Stimulated activated naive B cell treated with anti-CD40 and anti-IgM and Interleukin-4, amounts not matched to agents 10 μg/mL and 1 μg/mL and 100 μg/mL, for 72 hours (primary cell): Measurements from ENCODE around the gene BSCL2.
"Not testable (repeated sequence)": the region's sequence is repeated elsewhere in the genome, so short reads cannot be mapped to it uniquely, and the experiment has no call there.

Source experiments
- ATAC-seq, 2 donors: fragments of 150-1000 bp; cut with Tn5 transposase; replicated peaks; 2 replicates each; pipeline ENCODE4 v1.10.0; 2021; ENCODE audit warnings: moderate library complexity in 1 of 2
- DNase-seq: peaks from one replicate; pipeline ENCODE4 v3.0.0; 2021
- H3K27ac Mint-ChIP-seq: one replicate; pipeline ENCODE4 v1.8.0; 2022; ENCODE audit warnings: mild to moderate bottlenecking, mixed read lengths
- H3K27me3 Mint-ChIP-seq, 2 donors: one replicate each; pipeline ENCODE4 v1.8.0; 2022; ENCODE audit warnings: mixed read lengths in 2 of 2
- H3K36me3 Mint-ChIP-seq, 2 donors: one replicate each; pipeline ENCODE4 v1.8.0; 2022; ENCODE audit warnings: mixed read lengths in 2 of 2, mild to moderate bottlenecking in 1 of 2
- H3K4me1 Mint-ChIP-seq, 2 donors: one replicate each; pipeline ENCODE4 v1.8.0; 2022; ENCODE audit warnings: mixed read lengths in 2 of 2, mild to moderate bottlenecking in 1 of 2
- H3K4me3 Mint-ChIP-seq, 2 donors: one replicate each; pipeline ENCODE4 v1.8.0; 2022; ENCODE audit warnings: mild to moderate bottlenecking in 2 of 2, mixed read lengths in 2 of 2, moderate library complexity in 1 of 2
- H3K9me3 Mint-ChIP-seq, 2 donors: one replicate each; pipeline ENCODE4 v1.8.0; 2022; ENCODE audit warnings: mixed read lengths in 2 of 2, mild to moderate bottlenecking in 1 of 2

Gene BSCL2

GRCh38 chr11:62687508-62688396, 19.5 kb downstream of the BSCL2 start:
- DNase-seq (no peak), ATAC-seq (peak; percentile 27 to 34)
- Mint-ChIP-seq H3K27ac (no peak overlapping the region), H3K27me3 (peaks cover 4 to 23% of the 10 kb centered on the region in 2 donors), H3K4me3 (peak overlapping the region in 1 of 2 donors; percentile 32), H3K9me3 (no peaks in the 10 kb centered on the region), H3K4me1 (no peaks in the 10 kb centered on the region), H3K36me3 (peaks cover 25 to 29% of the 10 kb centered on the region in 2 donors)

- Mint-ChIP-seq H3K27ac (no peak overlapping the region), H3K36me3 (peaks cover 11 to 12% of the 10 kb centered on the region in 2 donors), H3K27me3 (peaks cover 0 to 4% of the 10 kb centered on the region in 2 donors), H3K4me1 (peaks cover 18 to 25% of the 10 kb centered on the region in 2 donors), H3K9me3 (no peaks in the 10 kb centered on the region), H3K4me3 (no peak overlapping the region)
- DNase-seq: no peak
- ATAC-seq: no peak
Measured at GRCh38 chr11:62682518-62682917, 24.7 kb downstream of the BSCL2 start.

- Mint-ChIP-seq H3K4me1 (peaks cover 23 to 36% of the 10 kb centered on the region in 2 donors), H3K27ac (peak overlapping the region; percentile 25), H3K27me3 (no peaks in the 10 kb centered on the region), H3K9me3 (no peaks in the 10 kb centered on the region), H3K4me3 (peak overlapping the region; percentile 19 to 32), H3K36me3 (peaks cover 19 to 26% of the 10 kb centered on the region in 2 donors)
- ATAC-seq (peak; percentile 75 to 77), DNase-seq (peak; percentile 26)
Measured at GRCh38 chr11:62680825-62681240, 26.4 kb downstream of the BSCL2 start.

GRCh38 chr11:62678770-62679696, 28.2 kb downstream of the BSCL2 start, which contains the start of gene UBXN1:
TSS of gene UBXN1 (minus strand) at chr11:62679073. CDS start at chr11:62678923, 150 bp downstream.
- DNase-seq: peak; percentile 87
- H3K36me3 Mint-ChIP-seq: peaks cover 23 to 31% of the 10 kb centered on the region in 2 donors
- H3K27me3 Mint-ChIP-seq: no peaks in the 10 kb centered on the region
- peak within 1 kb of the TSS; percentile 90 to 96 for H3K4me3 Mint-ChIP-seq
- peak; percentile 88 to 89 for ATAC-seq
- no peaks in the 10 kb centered on the region for H3K9me3 Mint-ChIP-seq
- peaks cover 25 to 37% of the 10 kb centered on the region in 2 donors for H3K4me1 Mint-ChIP-seq
- H3K27ac Mint-ChIP-seq: peak within 1 kb of the TSS; percentile 98

- Mint-ChIP-seq H3K4me1 (peaks cover 28 to 42% of the 10 kb centered on the region in 2 donors), H3K36me3 (peaks cover 25 to 34% of the 10 kb centered on the region in 2 donors), H3K9me3 (no peaks in the 10 kb centered on the region), H3K4me3 (peak overlapping the region; percentile 90 to 96), H3K27me3 (no peaks in the 10 kb centered on the region), H3K27ac (peak overlapping the region; percentile 98)
- DNase-seq: no peak
- no peak for ATAC-seq
Measured at GRCh38 chr11:62678433-62678769, 28.8 kb downstream of the BSCL2 start.

GRCh38 chr11:62677714-62678113, 29.5 kb downstream of the BSCL2 start:
- no peak for DNase-seq
- H3K4me3 Mint-ChIP-seq: peak overlapping the region; percentile 90 to 96
- peaks cover 25 to 34% of the 10 kb centered on the region in 2 donors for H3K36me3 Mint-ChIP-seq
- peaks cover 28 to 46% of the 10 kb centered on the region in 2 donors for H3K4me1 Mint-ChIP-seq
- ATAC-seq: no peak
- H3K27ac Mint-ChIP-seq: peak overlapping the region; percentile 98
- no peaks in the 10 kb centered on the region for H3K9me3 Mint-ChIP-seq
- H3K27me3 Mint-ChIP-seq: no peaks in the 10 kb centered on the region

GRCh38 chr11:62677156-62677555, 30.1 kb downstream of the BSCL2 start:
- H3K9me3 Mint-ChIP-seq: no peaks in the 10 kb centered on the region
- H3K27me3 Mint-ChIP-seq: no peaks in the 10 kb centered on the region
- peak overlapping the region; percentile 25 for H3K27ac Mint-ChIP-seq
- ATAC-seq: no peak
- DNase-seq: no peak
- H3K4me3 Mint-ChIP-seq: peak overlapping the region; percentile 49 to 96
- peaks cover 26 to 36% of the 10 kb centered on the region in 2 donors for H3K36me3 Mint-ChIP-seq
- peaks cover 29 to 51% of the 10 kb centered on the region in 2 donors for H3K4me1 Mint-ChIP-seq

GRCh38 chr11:62676698-62677097, 30.5 kb downstream of the BSCL2 start:
- H3K27ac Mint-ChIP-seq: peak overlapping the region; percentile 25

GRCh38 chr11:62675415-62675814, 31.8 kb downstream of the BSCL2 start:
- H3K4me3 Mint-ChIP-seq, H3K27me3 Mint-ChIP-seq, DNase-seq, ATAC-seq, H3K9me3 Mint-ChIP-seq: not testable (repeated sequence)
- peak overlapping the region; percentile 39 for H3K27ac Mint-ChIP-seq
- peaks cover 26 to 51% of the 10 kb centered on the region in 2 donors for H3K4me1 Mint-ChIP-seq
- peaks cover 30 to 52% of the 10 kb centered on the region in 2 donors for H3K36me3 Mint-ChIP-seq

More at GRCh38 chr11:62676698-62677097, 30.5 kb downstream of the BSCL2 start:
- Mint-ChIP-seq H3K4me3 (peak overlapping the region; percentile 49 to 96), H3K9me3 (no peaks in the 10 kb centered on the region), H3K27me3 (no peaks in the 10 kb centered on the region), H3K4me1 (peaks cover 30 to 51% of the 10 kb centered on the region in 2 donors), H3K36me3 (peaks cover 28 to 40% of the 10 kb centered on the region in 2 donors)
- no peak for DNase-seq
- no peak for ATAC-seq

GRCh38 chr11:62673196-62673525, 34.1 kb downstream of the BSCL2 start:
- H3K27me3 Mint-ChIP-seq: no peaks in the 10 kb centered on the region
- DNase-seq (no peak), ATAC-seq (no peak)
- H3K27ac Mint-ChIP-seq: peak overlapping the region; percentile 98
- H3K9me3 Mint-ChIP-seq: no peaks in the 10 kb centered on the region
- peaks cover 25 to 58% of the 10 kb centered on the region in 2 donors for H3K4me1 Mint-ChIP-seq
- H3K36me3 Mint-ChIP-seq: peaks cover 33 to 55% of the 10 kb centered on the region in 2 donors
- H3K4me3 Mint-ChIP-seq: peak overlapping the region; percentile 97 to 99

- no peaks in the 10 kb centered on the region for H3K27me3 Mint-ChIP-seq
- peak; percentile 79 for DNase-seq
- ATAC-seq: peak; percentile 88 to 89
- H3K4me1 Mint-ChIP-seq: peaks cover 19 to 56% of the 10 kb centered on the region in 2 donors
- peak within 1 kb of the TSS; percentile 98 for H3K27ac Mint-ChIP-seq
- H3K4me3 Mint-ChIP-seq: peak within 1 kb of the TSS; percentile 97 to 99
- H3K9me3 Mint-ChIP-seq: no peaks in the 10 kb centered on the region
- peaks cover 24 to 51% of the 10 kb centered on the region in 2 donors for H3K36me3 Mint-ChIP-seq
Measured at GRCh38 chr11:62671608-62672389, 35.4 kb downstream of the BSCL2 start, which contains the start of the genes LBHD1 and UQCC3. TSS of gene LBHD1 (minus strand) at chr11:62672267. CDS start at chr11:62670031, 2,236 bp downstream. TSS of gene UQCC3 (plus strand) at chr11:62671673. CDS start at chr11:62671746, 73 bp downstream.

GRCh38 chr11:62671236-62671607, 36.0 kb downstream of the BSCL2 start:
- peak overlapping the region; percentile 97 to 99 for H3K4me3 Mint-ChIP-seq
- H3K27ac Mint-ChIP-seq: peak overlapping the region; percentile 98
- no peaks in the 10 kb centered on the region for H3K27me3 Mint-ChIP-seq
- H3K9me3 Mint-ChIP-seq: no peaks in the 10 kb centered on the region
- H3K4me1 Mint-ChIP-seq: peaks cover 24 to 58% of the 10 kb centered on the region in 2 donors
- H3K36me3 Mint-ChIP-seq: peaks cover 27 to 52% of the 10 kb centered on the region in 2 donors
- no peak for DNase-seq
- ATAC-seq: peak; percentile 7 to 13

GRCh38 chr11:62669420-62670161, 37.6 kb downstream of the BSCL2 start:
- H3K4me1 Mint-ChIP-seq: peaks cover 27 to 68% of the 10 kb centered on the region in 2 donors
- no peaks in the 10 kb centered on the region for H3K9me3 Mint-ChIP-seq
- DNase-seq (no peak), ATAC-seq (no peak)
- peak overlapping the region; percentile 78 for H3K27ac Mint-ChIP-seq
- peak overlapping the region; percentile 44 to 49 for H3K4me3 Mint-ChIP-seq
- peaks cover 34 to 57% of the 10 kb centered on the region in 2 donors for H3K36me3 Mint-ChIP-seq
- no peaks in the 10 kb centered on the region for H3K27me3 Mint-ChIP-seq
